ENCODE measurements around the gene CUL1.

Gene CUL1

GRCh38 chr7:148831782-148832181, 133.1 kb downstream of the CUL1 start:
- CTCF ChIA-PET, result interaction anchor here (1.1 to 1.2 kb wide), 4 partner anchors 15 to 234 kb away, joined by 3 to 4 read pairs (median 4); no protein-coding TSS in a partner anchor
- DNase-seq (ENCODE audit: extremely low spot score), result no peak
- TF ChIP-seq BHLHE40 (IDR thresholded peaks at IDR 0.05; ENCODE audit: borderline replicate concordance) (no peak), NFRKB (IDR thresholded peaks at IDR 0.05) (no peak), ARNT (IDR thresholded peaks at IDR 0.05) (no peak), CTBP1 (IDR thresholded peaks at IDR 0.05; ENCODE audit: borderline replicate concordance) (no peak), FOXA1 (IDR thresholded peaks at IDR 0.05) (no peak), L3MBTL2 (conservative IDR thresholded peaks at IDR 0.05) (no peak), ELF4 (IDR thresholded peaks at IDR 0.05) (no peak), LEF1 (IDR thresholded peaks at IDR 0.05; ENCODE audit: borderline replicate concordance) (no peak), PKNOX1 (IDR thresholded peaks at IDR 0.05) (no peak), FOXM1 (IDR thresholded peaks at IDR 0.05; ENCODE audit: borderline replicate concordance) (no peak), FOXK2 (IDR thresholded peaks at IDR 0.05) (no peak), TARDBP (IDR thresholded peaks at IDR 0.05) (no peak)
- POLR2A ChIA-PET, result no interaction called here

GRCh38 chr7:148834605-148835004, 135.9 kb downstream of the CUL1 start:
- ChIA-PET CTCF (no interaction called here), POLR2A (no interaction called here)
- TF ChIP-seq HDGF (IDR thresholded peaks at IDR 0.05; ENCODE audit: borderline replicate concordance) (no peak), PKNOX1 (IDR thresholded peaks at IDR 0.05) (no peak), FOXM1 (IDR thresholded peaks at IDR 0.05; ENCODE audit: borderline replicate concordance) (no peak), ZNF384 (IDR thresholded peaks at IDR 0.05) (no peak), CTBP1 (IDR thresholded peaks at IDR 0.05; ENCODE audit: borderline replicate concordance) (no peak), ARNT (IDR thresholded peaks at IDR 0.05) (no peak), L3MBTL2 (conservative IDR thresholded peaks at IDR 0.05) (no peak), FOXK2 (IDR thresholded peaks at IDR 0.05) (no peak), SUZ12 (IDR thresholded peaks at IDR 0.05) (no peak), LEF1 (IDR thresholded peaks at IDR 0.05; ENCODE audit: borderline replicate concordance) (no peak)
- no peak for DNase-seq (ENCODE audit: extremely low spot score)

- TF ChIP-seq SP1 (IDR thresholded peaks at IDR 0.05) (no peak), CTBP1 (IDR thresholded peaks at IDR 0.05; ENCODE audit: borderline replicate concordance) (no peak), HDGF (IDR thresholded peaks at IDR 0.05; ENCODE audit: borderline replicate concordance) (no peak), LEF1 (IDR thresholded peaks at IDR 0.05; ENCODE audit: borderline replicate concordance) (no peak)
- DNase-seq (ENCODE audit: extremely low spot score), result no peak
- CTCF ChIA-PET, result no interaction called here
- POLR2A ChIA-PET, result no interaction called here
Observed at GRCh38 chr7:148835854-148836253, 137.2 kb downstream of the CUL1 start.

GRCh38 chr7:148838905-148839304, 140.2 kb downstream of the CUL1 start:
- no peak for DNase-seq (ENCODE audit: extremely low spot score)
- ChIA-PET CTCF (interaction anchor here (0.7 kb wide), 1 partner anchor 13 kb away, joined by 5 read pairs; no protein-coding TSS in a partner anchor), POLR2A (no interaction called here)
- TF ChIP-seq NFRKB (IDR thresholded peaks at IDR 0.05), result no peak

- ChIA-PET CTCF (interaction anchor here (4.2 kb wide), 1 partner anchor 8 kb away, joined by 26 read pairs; no protein-coding TSS in a partner anchor), POLR2A (interaction anchor here (1.0 kb wide), 1 partner anchor 37 kb away, joined by 4 read pairs; no protein-coding TSS in a partner anchor)
- no peak for TF ChIP-seq HDGF (IDR thresholded peaks at IDR 0.05; ENCODE audit: borderline replicate concordance)
- TF ChIP-seq LEF1 (IDR thresholded peaks at IDR 0.05; ENCODE audit: borderline replicate concordance), result no peak
- TF ChIP-seq PKNOX1 (IDR thresholded peaks at IDR 0.05), result no peak
- no peak for DNase-seq (ENCODE audit: extremely low spot score)
Observed at GRCh38 chr7:148847815-148848734, 149.4 kb downstream of the CUL1 start.

GRCh38 chr7:148849393-148850098, 150.8 kb downstream of the CUL1 start:
- DNase-seq (ENCODE audit: extremely low spot score), result no peak
- TF ChIP-seq L3MBTL2 (conservative IDR thresholded peaks at IDR 0.05) (no peak), HDGF (IDR thresholded peaks at IDR 0.05; ENCODE audit: borderline replicate concordance) (no peak)
- POLR2A ChIA-PET, result interaction anchor here (1.0 kb wide), 1 partner anchor 35 kb away, joined by 4 read pairs; no protein-coding TSS in a partner anchor
- CTCF ChIA-PET, result interaction anchor here (0.6 kb wide), 1 partner anchor 115 kb away, joined by 5 read pairs; no protein-coding TSS in a partner anchor

Data from HEK293T (cell line).